Lung (tissue), 12 donors: ENCODE results near the gene YWHAE. TPM values are rescaled to one million over a fixed set of nuclear protein-coding genes. Genes with fewer than 3 reads are reported as not detected.

ENCODE experiments used
- ATAC-seq: fragments of 200-7000 bp; cut with Tn5 transposase; one replicate; pipeline ENCODE4 v1.9.1; 2020; ENCODE audit warnings: moderate number of reproducible peaks; ENCODE audit not compliant: insufficient read depth, low FRiP score
- DNase-seq, 3 donors: peaks; one replicate each; pipeline ENCODE4 v3.0.0-alpha.2; 2013 to 2017
- H3K27ac ChIP-seq, 2 donors: one replicate each; pipeline ENCODE4 v1.5.1; 2013; ENCODE audit warnings: mild to moderate bottlenecking in 2 of 2, moderate library complexity in 2 of 2, control low read depth in 1 of 2, inconsistent platforms in 1 of 2, low read depth in 1 of 2, low read length in 1 of 2
- H3K27me3 ChIP-seq, 3 donors: one replicate each; pipeline ENCODE4 v1.5.1; 2013; ENCODE audit warnings: low read length in 2 of 3; ENCODE audit not compliant: control insufficient read depth in 3 of 3, insufficient read depth in 3 of 3
- H3K36me3 ChIP-seq, 4 donors: one replicate each; pipeline ENCODE4 v1.5.1; 2013; ENCODE audit warnings: low read length in 4 of 4, mild to moderate bottlenecking in 1 of 4, moderate library complexity in 1 of 4; ENCODE audit not compliant: control insufficient read depth in 4 of 4, insufficient read depth in 4 of 4
- H3K4me1 ChIP-seq, 5 donors: one replicate each; pipeline ENCODE4 v1.5.1; 2013; ENCODE audit warnings: low read length in 5 of 5, mild to moderate bottlenecking in 2 of 5, moderate library complexity in 1 of 5; ENCODE audit not compliant: control insufficient read depth in 5 of 5, insufficient read depth in 5 of 5
- H3K4me3 ChIP-seq: one replicate; pipeline ENCODE4 v1.5.1; 2013; ENCODE audit warnings: mild to moderate bottlenecking, control low read depth, moderate library complexity
- H3K9ac ChIP-seq, 2 donors: one replicate each; pipeline ENCODE4 v1.5.1; 2013; ENCODE audit warnings: low read length in 2 of 2, control low read depth in 1 of 2; ENCODE audit not compliant: insufficient read depth in 1 of 2
- H3K9me3 ChIP-seq, 4 donors: one replicate each; pipeline ENCODE4 v1.5.1; 2013; ENCODE audit warnings: low read length in 3 of 4, mild to moderate bottlenecking in 1 of 4, moderate library complexity in 1 of 4; ENCODE audit not compliant: control insufficient read depth in 4 of 4, insufficient read depth in 3 of 4
- WGBS, 2 donors: extraction: QIAGEN DNeasy Blood & Tissue Kit; methylation state at CpG; one replicate each; pipeline ENCODE4 v1.1.7; 2013; 5-methylcytosine and 5-hydroxymethylcytosine counted together
- polyA plus RNA-seq, 2 donors: library from polyadenylated mRNA; stranded (reverse); fragments of 200-250 nt; gene quantifications; one replicate each; pipeline ENCODE4 v1.2.1, GENCODE V29; 2013
- total RNA-seq, 2 donors: library from RNA; depleted of rRNA in 1 of 2; stranded (reverse); fragments of >200 nt in 1 of 2; gene quantifications; one replicate each; pipeline ENCODE4 v1.2.1, GENCODE V29; 2014 to 2021
- TF ChIP-seq, protein P1 (sequence below): IDR thresholded peaks from 2 replicates; pipeline ENCODE4 v1.5.1; 2012; ENCODE audit warnings: mild to moderate bottlenecking; ENCODE audit errors: control extremely low read depth, extremely low read depth
- donor health status: control.
- donor health status: control.
- donor health status: Bipolar disorder and iron deficiency.
- donor health status: healthy.
- donor health status: DM: yes; HTN: yes; CAD: no.

YWHAE gene
- total and polyA plus RNA-seq, 4 donors, result 348 to 432 (median 395) TPM

DNA sequence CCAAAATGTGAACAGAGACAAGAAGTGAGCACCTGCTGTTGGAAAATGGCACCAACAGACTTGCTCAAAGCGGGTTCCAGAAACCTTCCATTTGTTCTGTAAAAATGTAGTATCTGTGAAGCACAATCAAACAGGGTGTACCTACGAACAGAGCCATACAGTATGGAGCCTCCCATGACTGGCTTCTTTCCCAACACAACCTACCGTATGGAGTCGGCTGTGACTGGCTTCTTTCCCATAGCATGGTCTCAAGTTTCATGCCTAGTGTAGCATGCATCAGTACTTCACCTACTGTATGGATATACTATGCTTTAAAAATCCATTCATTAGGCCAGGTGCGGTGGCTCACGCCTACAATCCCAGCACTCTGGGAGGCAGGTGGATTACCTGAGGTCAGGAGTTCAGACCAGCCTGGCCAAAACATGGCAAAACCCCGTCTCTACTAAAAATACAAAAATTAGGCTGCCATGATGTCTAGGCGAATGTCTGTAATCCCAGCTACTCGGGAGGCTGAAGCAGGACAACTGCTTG lies 26.2 kb downstream of the YWHAE start:
- ATAC-seq (no peak), DNase-seq (no peak)
- Histone ChIP-seq H3K27me3 (no peaks in the 10 kb centered on the region), H3K4me3 (no peak overlapping the region), H3K27ac (no peak overlapping the region), H3K36me3 (peaks cover 0 to 4% (median 0%) of the 10 kb centered on the region in 4 donors), H3K4me1 (peaks cover 10 to 43% (median 18%) of the 10 kb centered on the region in 5 donors), H3K9ac (no peak overlapping the region), H3K9me3 (no peaks in the 10 kb centered on the region)
- TF ChIP-seq, protein P1, sequence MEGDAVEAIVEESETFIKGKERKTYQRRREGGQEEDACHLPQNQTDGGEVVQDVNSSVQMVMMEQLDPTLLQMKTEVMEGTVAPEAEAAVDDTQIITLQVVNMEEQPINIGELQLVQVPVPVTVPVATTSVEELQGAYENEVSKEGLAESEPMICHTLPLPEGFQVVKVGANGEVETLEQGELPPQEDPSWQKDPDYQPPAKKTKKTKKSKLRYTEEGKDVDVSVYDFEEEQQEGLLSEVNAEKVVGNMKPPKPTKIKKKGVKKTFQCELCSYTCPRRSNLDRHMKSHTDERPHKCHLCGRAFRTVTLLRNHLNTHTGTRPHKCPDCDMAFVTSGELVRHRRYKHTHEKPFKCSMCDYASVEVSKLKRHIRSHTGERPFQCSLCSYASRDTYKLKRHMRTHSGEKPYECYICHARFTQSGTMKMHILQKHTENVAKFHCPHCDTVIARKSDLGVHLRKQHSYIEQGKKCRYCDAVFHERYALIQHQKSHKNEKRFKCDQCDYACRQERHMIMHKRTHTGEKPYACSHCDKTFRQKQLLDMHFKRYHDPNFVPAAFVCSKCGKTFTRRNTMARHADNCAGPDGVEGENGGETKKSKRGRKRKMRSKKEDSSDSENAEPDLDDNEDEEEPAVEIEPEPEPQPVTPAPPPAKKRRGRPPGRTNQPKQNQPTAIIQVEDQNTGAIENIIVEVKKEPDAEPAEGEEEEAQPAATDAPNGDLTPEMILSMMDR, result no peak
- WGBS, 2 donors, result 67 to 79% methylated on average over 9 of the region's 9 CpGs

DNA sequence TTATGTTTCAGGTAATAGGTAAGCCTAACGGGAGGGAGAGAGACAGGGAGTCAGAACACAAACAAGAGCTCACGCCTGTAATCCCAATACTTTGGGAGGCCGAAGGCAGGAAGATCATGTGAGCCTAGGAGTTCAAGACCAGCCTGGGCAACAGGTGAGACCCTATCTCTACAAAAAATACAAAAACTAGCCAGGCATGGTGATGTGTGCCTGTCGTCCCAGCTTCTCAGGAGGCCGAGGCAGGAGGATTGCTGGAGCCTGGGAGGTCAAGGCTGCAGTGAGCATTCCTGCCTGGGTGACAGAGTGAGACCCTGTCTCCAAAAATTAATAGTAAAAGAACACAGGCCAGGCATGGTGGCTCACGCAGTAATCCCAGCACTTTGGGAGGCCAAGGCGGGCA lies 27.4 kb downstream of the YWHAE start:
- Histone ChIP-seq H3K27ac (no peak overlapping the region), H3K9ac (no peak overlapping the region), H3K36me3 (peaks cover 0 to 4% (median 0%) of the 10 kb centered on the region in 4 donors), H3K9me3 (no peaks in the 10 kb centered on the region), H3K4me1 (peaks cover 5 to 43% (median 18%) of the 10 kb centered on the region in 5 donors), H3K4me3 (no peak overlapping the region), H3K27me3 (no peaks in the 10 kb centered on the region)
- TF ChIP-seq, protein P1, result no peak
- DNase-seq, result no peak
- ATAC-seq, result no peak
- WGBS, 2 donors, result 87 to 93% methylated on average over 7 of the region's 7 CpGs

DNA sequence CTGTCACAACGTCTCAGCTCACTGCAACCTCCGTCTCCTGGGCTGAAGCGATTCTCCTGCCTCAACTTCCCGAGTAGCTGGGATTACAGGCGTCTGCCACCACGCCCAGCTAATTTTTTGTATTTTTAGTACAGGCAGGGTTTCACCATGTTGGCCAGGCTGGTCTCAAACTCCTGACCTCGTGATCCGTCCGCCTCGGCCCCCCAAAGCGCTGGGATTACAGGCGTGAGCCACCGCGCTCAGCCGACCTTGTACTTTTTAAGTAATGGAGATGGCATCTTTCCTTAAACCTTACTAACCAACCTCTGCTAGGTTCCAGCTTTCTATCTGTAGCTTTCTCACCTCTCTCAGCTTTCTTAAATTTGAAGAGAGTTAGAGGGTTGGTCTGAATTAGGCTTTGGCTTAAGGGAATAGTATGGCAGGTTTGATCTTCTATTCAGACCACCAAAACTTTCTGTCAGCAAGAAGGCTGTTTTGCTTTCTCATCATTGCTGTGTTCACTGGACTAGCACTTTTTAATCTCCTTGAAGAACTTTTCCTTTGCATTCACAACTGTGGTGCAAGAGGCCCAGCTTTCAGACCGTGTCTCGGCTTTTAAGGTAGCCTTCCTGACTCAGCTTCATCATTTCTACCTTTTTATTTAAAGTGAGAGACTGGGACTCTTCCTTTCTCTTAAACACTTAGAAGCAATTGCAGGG lies 28.0 kb downstream of the YWHAE start:
- DNase-seq, result no peak
- H3K9me3 ChIP-seq, result no peaks in the 10 kb centered on the region
- H3K27ac ChIP-seq, result no peak overlapping the region
- H3K36me3 ChIP-seq, result no peaks in the 10 kb centered on the region
- TF ChIP-seq, protein P1, result no peak
- 85 to 91% methylated on average over 17 of the region's 17 CpGs for WGBS, 2 donors
- no peaks in the 10 kb centered on the region for H3K27me3 ChIP-seq
- no peak overlapping the region for H3K4me3 ChIP-seq
- no peak for ATAC-seq
- no peak overlapping the region for H3K9ac ChIP-seq
- peaks cover 5 to 38% (median 12%) of the 10 kb centered on the region in 5 donors for H3K4me1 ChIP-seq
